Thoracic aorta (tissue), 2 donors: ENCODE results near the gene OLIG1. TPM values are rescaled to one million over a fixed set of nuclear protein-coding genes. Genes with fewer than 3 reads are reported as not detected.

Experiments
- ATAC-seq: fragments of 150-250 bp; one replicate; pipeline ENCODE4 v1.8.0; 2017; ENCODE audit warnings: low read depth; ENCODE audit not compliant: insufficient number of reproducible peaks, low FRiP score
- DNase-seq: peaks from one replicate; pipeline ENCODE4 v3.0.0-alpha.2; 2020; ENCODE audit warnings: low spot score
- H3K27ac ChIP-seq, 2 donors: fragments of 200-600 bp; sonication (generic); 1 replicate in 1 of 2; 2 replicates in 1 of 2; pipeline ENCODE4 v1.5.1; 2016; ENCODE audit warnings: mild to moderate bottlenecking in 2 of 2, moderate library complexity in 2 of 2
- H3K27me3 ChIP-seq: fragments of 200-600 bp; sonication (generic); replicated peaks from 2 replicates; pipeline ENCODE4 v1.6.0; 2016; ENCODE audit warnings: mild to moderate bottlenecking; ENCODE audit not compliant: insufficient read depth
- H3K36me3 ChIP-seq: fragments of 200-600 bp; sonication (generic); one replicate; pipeline ENCODE4 v1.5.1; 2016
- H3K4me1 ChIP-seq, 2 donors: fragments of 200-600 bp; sonication (generic); 1 replicate in 1 of 2; 2 replicates in 1 of 2; pipeline versions ENCODE4 v1.5.1 to v1.6.0; 2016; ENCODE audit warnings: low read depth in 2 of 2, mild to moderate bottlenecking in 1 of 2; ENCODE audit not compliant: control insufficient read depth in 1 of 2
- H3K4me3 ChIP-seq: fragments of 200-600 bp; sonication (generic); 2 replicates; pipeline ENCODE4 v1.5.1; 2016; ENCODE audit warnings: mild to moderate bottlenecking
- H3K9me3 ChIP-seq: fragments of 200-600 bp; sonication (generic); 2 replicates; pipeline ENCODE4 v1.5.1; 2016
- CTCF ChIP-seq: fragments of 200-600 bp; sonication (generic); IDR thresholded peaks from one replicate; pipeline ENCODE4 v1.5.1; 2019; ENCODE audit warnings: antibody characterized with exemption
- total RNA-seq, 2 donors: library from RNA; depleted of rRNA; stranded (reverse); fragments of >200 nt; gene quantifications; one replicate each; pipeline versions ENCODE4 v1.1.0 to v1.2.3, GENCODE V29; 2016

Gene OLIG1
- total RNA-seq, 2 donors from 2014 or later = not detected

DNA sequence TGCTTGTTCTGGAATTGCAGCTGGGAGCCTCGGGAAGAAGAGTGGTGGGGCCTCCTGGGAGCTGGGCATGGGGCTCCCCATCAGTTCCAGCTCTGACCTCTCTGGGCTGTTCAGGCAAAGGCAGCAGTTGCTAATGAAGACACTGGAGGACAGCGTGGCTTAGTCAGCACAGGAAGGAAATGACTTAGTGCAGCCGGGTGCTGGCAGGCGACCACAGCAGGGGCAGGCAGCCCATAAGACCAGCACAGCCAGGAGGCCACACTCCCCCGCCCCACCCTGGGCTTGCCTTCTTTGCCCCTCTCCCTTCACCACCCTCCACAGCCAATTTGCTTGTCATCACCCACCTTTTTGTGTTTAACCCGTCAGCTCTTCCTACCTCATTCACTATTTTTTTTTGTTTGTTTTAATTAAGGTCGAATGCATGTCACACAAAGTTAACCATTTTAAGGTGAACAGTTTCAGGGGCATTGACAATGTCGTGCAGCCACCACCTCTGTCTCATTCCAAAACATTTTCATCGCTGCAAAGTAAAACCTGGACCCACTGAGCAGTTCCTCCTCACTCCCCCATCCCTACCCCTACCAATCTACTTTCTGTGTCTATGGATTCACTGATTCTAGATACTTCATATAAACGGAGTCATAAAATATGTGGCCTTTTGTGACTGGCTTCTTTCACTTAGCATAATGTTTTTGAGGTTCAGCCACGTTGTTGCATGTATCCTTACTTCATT, 33.3 kb upstream of the OLIG1 start:
- no peak for ATAC-seq
- no peak for DNase-seq
- Histone ChIP-seq H3K4me3 (no peak overlapping the region), H3K9me3 (no peaks in the 10 kb centered on the region), H3K27me3 (no peaks in the 10 kb centered on the region), H3K36me3 (no peaks in the 10 kb centered on the region), H3K27ac (no peak overlapping the region), H3K4me1 (no peaks in the 10 kb centered on the region)
- no peak for TF ChIP-seq CTCF

DNA sequence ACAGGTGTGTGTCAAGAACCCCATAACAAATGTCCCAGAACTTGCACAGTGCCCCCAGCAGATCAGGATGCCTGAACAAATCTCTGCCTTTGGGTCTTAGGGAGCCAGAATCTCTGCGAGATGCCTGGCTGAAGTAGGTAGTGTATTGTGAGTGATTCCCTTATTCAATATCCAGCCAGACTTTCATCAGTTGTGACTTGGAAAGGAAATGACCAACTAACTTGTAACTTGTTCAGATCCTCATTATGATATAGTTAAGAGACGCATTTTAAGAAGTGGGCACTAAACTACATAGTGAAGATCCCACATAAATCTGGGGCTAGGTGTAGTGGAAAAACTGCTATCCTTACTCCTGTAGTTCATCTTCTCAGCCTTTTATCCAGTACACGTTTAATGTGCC, 32.4 kb upstream of the OLIG1 start:
- no peaks in the 10 kb centered on the region for H3K4me1 ChIP-seq
- DNase-seq (no peak), ATAC-seq (no peak)
- no peak overlapping the region for H3K27ac ChIP-seq
- H3K36me3 ChIP-seq = no peaks in the 10 kb centered on the region
- no peaks in the 10 kb centered on the region for H3K27me3 ChIP-seq
- no peak for TF ChIP-seq CTCF
- H3K9me3 ChIP-seq = no peaks in the 10 kb centered on the region
- H3K4me3 ChIP-seq = no peak overlapping the region

GRCh38 chr21:33039536-33039935, 30.4 kb upstream of the OLIG1 start:
- Histone ChIP-seq H3K4me3 (no peak overlapping the region), H3K27ac (no peak overlapping the region), H3K27me3 (no peaks in the 10 kb centered on the region), H3K9me3 (no peaks in the 10 kb centered on the region), H3K4me1 (no peaks in the 10 kb centered on the region), H3K36me3 (no peaks in the 10 kb centered on the region)
- no peak for TF ChIP-seq CTCF
- no peak for DNase-seq
- ATAC-seq = no peak

GRCh38 chr21:33040215-33040614, 29.7 kb upstream of the OLIG1 start:
- no peak for ATAC-seq

DNA sequence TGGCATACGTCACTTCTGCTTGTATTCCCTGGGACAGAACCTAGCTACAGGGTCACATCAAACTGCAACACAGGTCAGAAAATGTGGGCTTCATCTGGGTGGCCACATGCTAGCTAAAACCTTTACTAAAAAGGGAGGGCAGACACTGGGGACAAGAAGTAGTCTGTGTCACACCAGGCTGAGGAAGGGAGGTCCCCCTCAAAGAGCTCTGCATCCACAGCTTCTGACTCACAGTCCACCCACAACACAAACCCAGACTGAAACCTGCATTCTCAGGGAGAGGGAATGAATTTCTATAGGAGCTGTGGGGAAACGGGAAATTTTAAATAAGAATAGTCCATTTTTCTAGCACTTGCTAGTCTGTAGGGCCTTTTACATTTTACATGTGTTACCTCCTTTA, 28.0 kb upstream of the OLIG1 start:
- no peak for TF ChIP-seq CTCF
- DNase-seq = no peak
- no peaks in the 10 kb centered on the region for H3K27me3 ChIP-seq
- no peak overlapping the region for H3K4me3 ChIP-seq
- H3K4me1 ChIP-seq = no peaks in the 10 kb centered on the region
- H3K36me3 ChIP-seq = no peaks in the 10 kb centered on the region
- H3K27ac ChIP-seq = no peak overlapping the region
- no peak for ATAC-seq
- no peaks in the 10 kb centered on the region for H3K9me3 ChIP-seq

More at GRCh38 chr21:33040215-33040614, 29.7 kb upstream of the OLIG1 start:
- Histone ChIP-seq H3K9me3 (no peaks in the 10 kb centered on the region), H3K27me3 (no peaks in the 10 kb centered on the region), H3K4me3 (no peak overlapping the region), H3K27ac (no peak overlapping the region), H3K4me1 (no peaks in the 10 kb centered on the region), H3K36me3 (no peaks in the 10 kb centered on the region)
- TF ChIP-seq CTCF = no peak
- no peak for DNase-seq
